Activated T-helper 17 cell treated with anti-CD3 and anti-CD28 coated beads, Interleukin-2, amount 50 U/mL, for 72 hours (primary cell): Measurements from ENCODE around the gene PDK1. TPM values are rescaled to one million over a fixed set of nuclear protein-coding genes. Genes with fewer than 3 reads are reported as not detected.

Experiments used
- ATAC-seq: fragments of 150-1000 bp; cut with Tn5 transposase; replicated peaks from 2 replicates; pipeline ENCODE4 v1.10.0; 2021; ENCODE audit warnings: mild to moderate bottlenecking, moderate library complexity
- H3K27ac Mint-ChIP-seq: one replicate; pipeline ENCODE4 v1.8.0; 2022; ENCODE audit warnings: mixed read lengths
- H3K27me3 Mint-ChIP-seq: one replicate; pipeline ENCODE4 v1.8.0; 2022; ENCODE audit warnings: mixed read lengths
- H3K36me3 Mint-ChIP-seq: one replicate; pipeline ENCODE4 v1.8.0; 2022; ENCODE audit warnings: low read depth, mild to moderate bottlenecking, mixed read lengths
- H3K4me1 Mint-ChIP-seq: one replicate; pipeline ENCODE4 v1.8.0; 2022; ENCODE audit warnings: mixed read lengths
- H3K4me3 Mint-ChIP-seq: one replicate; pipeline ENCODE4 v1.8.0; 2022; ENCODE audit warnings: mild to moderate bottlenecking, mixed read lengths
- H3K9me3 Mint-ChIP-seq: one replicate; pipeline ENCODE4 v1.8.0; 2022; ENCODE audit warnings: mixed read lengths
- total RNA-seq, 2 donors: library from RNA; stranded (reverse); gene quantifications; one replicate each; pipeline ENCODE4 v1.2.3, GENCODE V29; 2022

PDK1 gene
- total RNA-seq, 2 donors from 2014 or later: 43.9 to 95.8 TPM

DNA sequence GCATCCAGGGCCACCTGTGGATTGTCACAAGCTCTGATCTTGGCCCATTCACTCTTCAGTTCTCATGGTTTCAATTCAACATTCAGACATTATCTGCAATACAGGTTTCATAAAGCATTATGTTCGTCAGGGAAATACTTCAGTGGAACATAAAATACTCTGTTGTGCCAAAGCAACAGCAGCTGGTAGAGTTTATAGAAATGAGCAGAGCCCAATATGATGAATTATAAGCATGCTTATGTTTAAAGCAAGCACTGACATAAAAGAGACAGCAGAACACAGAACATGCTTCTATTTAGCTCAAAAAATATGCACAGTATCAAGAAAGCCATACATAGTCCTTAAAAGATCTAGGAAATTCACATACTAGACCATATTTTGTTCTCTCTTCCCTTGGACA, 71.3 kb downstream of the PDK1 start:
- Mint-ChIP-seq H3K27me3 (no peaks in the 10 kb centered on the region), H3K9me3 (no peaks in the 10 kb centered on the region), H3K27ac (no peak overlapping the region), H3K4me3 (no peak overlapping the region), H3K4me1 (no peaks in the 10 kb centered on the region), H3K36me3 (peaks cover 12% of the 10 kb centered on the region)
- ATAC-seq: no peak

DNA sequence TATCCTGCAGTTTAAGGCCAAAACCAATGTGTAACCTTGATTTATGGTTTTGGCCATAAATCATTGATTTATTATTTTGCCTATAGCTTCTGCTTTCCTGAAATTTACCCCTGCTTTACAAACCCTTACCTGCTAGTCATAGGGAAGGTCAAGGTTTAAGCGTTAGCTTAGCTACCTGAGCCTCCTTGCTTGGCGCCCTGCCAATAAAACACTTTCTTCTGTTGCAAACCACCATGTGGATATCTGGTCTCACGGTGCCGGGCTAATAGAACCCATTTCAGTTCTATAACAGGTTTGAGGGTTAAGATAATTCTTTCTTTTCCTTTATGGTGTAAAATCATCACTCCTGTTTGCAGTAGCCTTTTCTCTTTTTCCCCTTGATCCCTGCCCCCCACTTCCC, 72.2 kb downstream of the PDK1 start:
- H3K36me3 Mint-ChIP-seq: peaks cover 12% of the 10 kb centered on the region
- H3K27me3 Mint-ChIP-seq: no peaks in the 10 kb centered on the region
- H3K4me1 Mint-ChIP-seq: no peaks in the 10 kb centered on the region
- no peak for ATAC-seq
- no peak overlapping the region for H3K27ac Mint-ChIP-seq
- H3K9me3 Mint-ChIP-seq: no peaks in the 10 kb centered on the region
- H3K4me3 Mint-ChIP-seq: no peak overlapping the region

- H3K4me1 Mint-ChIP-seq: no peaks in the 10 kb centered on the region
- no peak for ATAC-seq
- H3K4me3 Mint-ChIP-seq: no peak overlapping the region
- H3K27ac Mint-ChIP-seq: no peak overlapping the region
- peaks cover 12% of the 10 kb centered on the region for H3K36me3 Mint-ChIP-seq
- no peaks in the 10 kb centered on the region for H3K27me3 Mint-ChIP-seq
- no peaks in the 10 kb centered on the region for H3K9me3 Mint-ChIP-seq
Observed at GRCh38 chr2:172629586-172629985, 73.7 kb downstream of the PDK1 start.

- Mint-ChIP-seq H3K4me1 (no peaks in the 10 kb centered on the region), H3K27ac (no peak overlapping the region), H3K9me3 (no peaks in the 10 kb centered on the region), H3K27me3 (no peaks in the 10 kb centered on the region), H3K36me3 (peaks cover 12% of the 10 kb centered on the region), H3K4me3 (no peak overlapping the region)
- ATAC-seq: no peak
Observed at GRCh38 chr2:172630181-172630580, 74.3 kb downstream of the PDK1 start.

- Mint-ChIP-seq H3K4me1 (no peaks in the 10 kb centered on the region), H3K36me3 (no peaks in the 10 kb centered on the region), H3K27ac (no peak overlapping the region), H3K4me3 (no peak overlapping the region), H3K27me3 (peaks cover 5% of the 10 kb centered on the region), H3K9me3 (no peaks in the 10 kb centered on the region)
- no peak for ATAC-seq
Observed at GRCh38 chr2:172634477-172634876, 78.6 kb downstream of the PDK1 start.

DNA sequence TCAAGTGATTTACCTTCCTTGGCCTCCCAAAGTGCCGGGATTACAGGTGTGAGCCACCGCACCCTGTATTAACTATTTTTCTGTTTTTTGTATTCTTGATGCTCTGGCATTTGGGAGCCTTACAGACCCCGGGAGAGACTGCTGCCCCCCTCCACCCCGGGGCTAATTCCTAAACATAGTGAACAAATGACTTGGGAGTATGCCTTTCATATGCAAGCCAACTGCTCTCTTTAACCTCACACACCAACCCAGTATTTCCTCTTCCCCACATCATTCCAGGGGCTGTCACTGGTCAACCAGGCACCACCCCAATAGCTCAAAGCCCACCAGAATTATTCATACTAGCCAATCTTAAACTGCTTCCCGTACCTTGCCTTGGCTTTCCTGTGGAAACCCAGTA, 79.7 kb downstream of the PDK1 start:
- Mint-ChIP-seq H3K4me3 (no peak overlapping the region), H3K4me1 (peaks cover 5% of the 10 kb centered on the region), H3K36me3 (no peaks in the 10 kb centered on the region), H3K9me3 (no peaks in the 10 kb centered on the region), H3K27me3 (peaks cover 5% of the 10 kb centered on the region), H3K27ac (no peak overlapping the region)
- no peak for ATAC-seq

DNA sequence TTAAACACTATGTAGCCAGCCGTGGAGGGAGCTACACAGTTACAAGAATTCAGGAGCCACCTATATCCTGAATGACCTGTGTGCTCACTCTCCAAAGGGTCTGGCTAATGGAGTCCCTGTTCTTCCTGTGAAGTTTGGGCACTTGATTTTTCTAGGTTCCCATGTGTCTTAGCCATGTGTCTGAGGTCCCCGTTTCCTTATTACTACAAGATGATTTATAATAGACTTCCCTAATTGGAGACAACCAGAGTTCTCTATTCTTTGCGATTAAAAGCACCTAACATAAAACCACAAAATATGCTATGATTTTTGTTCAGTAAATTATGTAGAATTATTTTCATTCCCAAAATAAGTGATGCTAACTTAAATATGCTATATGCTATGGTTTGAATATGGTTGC, 83.4 kb downstream of the PDK1 start:
- Mint-ChIP-seq H3K27me3 (peaks cover 9% of the 10 kb centered on the region), H3K9me3 (no peaks in the 10 kb centered on the region), H3K4me1 (peaks cover 10% of the 10 kb centered on the region), H3K36me3 (no peaks in the 10 kb centered on the region), H3K27ac (no peak overlapping the region), H3K4me3 (no peak overlapping the region)
- ATAC-seq: no peak

DNA sequence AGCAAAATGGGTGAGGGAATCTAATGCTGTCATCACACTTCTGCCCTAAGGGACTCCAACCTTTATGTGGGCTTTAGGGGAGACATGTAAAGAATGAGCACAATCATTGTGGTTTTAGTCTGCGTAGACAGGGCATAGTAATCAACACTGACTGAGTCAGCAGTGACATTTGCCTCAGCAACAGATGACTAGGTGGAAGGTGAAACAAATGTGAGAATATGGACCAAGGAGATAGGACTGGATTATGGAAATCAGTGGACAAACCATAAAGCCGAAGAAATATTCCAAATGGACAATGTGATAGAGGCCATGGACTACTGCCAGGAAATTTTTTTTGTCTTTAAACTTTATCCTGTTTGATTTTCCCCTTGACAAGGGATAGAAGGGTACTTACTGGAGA, 83.9 kb downstream of the PDK1 start:
- H3K36me3 Mint-ChIP-seq: no peaks in the 10 kb centered on the region
- H3K27me3 Mint-ChIP-seq: peaks cover 9% of the 10 kb centered on the region
- ATAC-seq: peak; percentile 94
- H3K4me1 Mint-ChIP-seq: peaks cover 10% of the 10 kb centered on the region
- H3K4me3 Mint-ChIP-seq: no peak overlapping the region
- H3K27ac Mint-ChIP-seq: no peak overlapping the region
- no peaks in the 10 kb centered on the region for H3K9me3 Mint-ChIP-seq

GRCh38 chr2:172640389-172640788, 84.5 kb downstream of the PDK1 start:
- H3K36me3 Mint-ChIP-seq: no peaks in the 10 kb centered on the region
- no peak for ATAC-seq
- peaks cover 10% of the 10 kb centered on the region for H3K4me1 Mint-ChIP-seq
- H3K27me3 Mint-ChIP-seq: peaks cover 9% of the 10 kb centered on the region
- H3K4me3 Mint-ChIP-seq: no peak overlapping the region
- no peak overlapping the region for H3K27ac Mint-ChIP-seq
- no peaks in the 10 kb centered on the region for H3K9me3 Mint-ChIP-seq

DNA sequence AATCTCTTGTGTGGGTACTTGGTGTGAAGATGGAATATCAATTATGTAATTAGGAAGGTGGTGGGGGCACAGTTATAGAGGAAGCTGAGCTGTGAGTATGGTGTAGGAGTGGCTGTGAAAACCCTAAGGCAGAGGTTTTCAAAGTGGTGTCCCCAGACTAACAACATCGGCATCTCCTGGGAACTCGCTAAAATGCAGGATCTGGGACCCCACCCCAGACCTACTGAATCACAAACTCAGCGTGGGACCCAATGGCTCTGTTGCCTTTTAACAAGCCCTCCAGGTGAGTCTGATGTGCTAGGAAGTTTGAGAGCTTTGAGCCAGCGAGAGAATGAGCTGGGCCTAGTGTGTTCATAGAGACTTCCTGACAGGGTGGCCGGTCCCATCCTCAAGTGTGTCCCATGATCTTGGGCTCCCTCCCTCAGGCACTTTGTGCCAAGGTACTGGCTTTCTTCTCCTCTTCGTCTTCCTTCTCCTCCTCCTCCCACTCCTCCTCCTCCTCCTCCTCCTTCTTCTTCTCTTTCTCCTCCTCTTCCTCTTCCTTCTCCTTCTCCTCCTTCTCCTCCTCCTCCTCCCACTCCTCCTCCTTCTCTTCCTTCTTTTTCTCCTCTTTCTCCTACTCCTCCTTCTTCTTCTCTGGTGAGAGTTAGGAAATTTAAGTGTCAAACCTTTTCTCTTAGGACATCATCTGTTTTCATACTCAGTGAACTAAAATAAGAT, 86.6 kb downstream of the PDK1 start:
- Mint-ChIP-seq H3K36me3 (no peaks in the 10 kb centered on the region), H3K9me3 (no peaks in the 10 kb centered on the region), H3K27ac (peak overlapping the region; percentile 46), H3K4me1 (peaks cover 10% of the 10 kb centered on the region), H3K4me3 (no peak overlapping the region), H3K27me3 (peaks cover 4% of the 10 kb centered on the region)
- ATAC-seq: no peak

DNA sequence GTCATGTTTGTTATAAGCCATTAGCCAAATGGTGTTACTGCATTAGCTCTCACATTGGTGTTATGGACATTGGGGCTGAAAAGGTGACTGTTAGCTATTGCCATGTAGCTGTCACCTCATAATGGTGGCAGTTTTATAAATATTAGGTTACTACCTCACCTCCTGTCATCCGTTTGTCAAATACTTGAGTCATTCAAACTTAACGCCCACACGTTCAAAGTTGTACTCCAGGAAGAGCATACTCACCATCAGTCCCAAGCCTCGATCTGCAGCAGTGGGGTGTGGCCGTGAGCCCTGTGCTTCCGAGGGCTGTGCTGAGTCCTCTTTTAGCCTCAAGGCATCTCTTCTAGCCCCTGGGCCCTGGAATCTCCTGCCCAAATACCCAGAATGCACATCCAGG, 87.3 kb downstream of the PDK1 start:
- Mint-ChIP-seq H3K27ac (peak overlapping the region; percentile 46), H3K27me3 (peaks cover 6% of the 10 kb centered on the region), H3K4me1 (peaks cover 10% of the 10 kb centered on the region), H3K9me3 (no peaks in the 10 kb centered on the region), H3K4me3 (no peak overlapping the region), H3K36me3 (no peaks in the 10 kb centered on the region)
- peak; percentile 84 for ATAC-seq

- Mint-ChIP-seq H3K36me3 (no peaks in the 10 kb centered on the region), H3K4me1 (no peaks in the 10 kb centered on the region), H3K27ac (no peak overlapping the region), H3K4me3 (no peak overlapping the region), H3K9me3 (no peaks in the 10 kb centered on the region), H3K27me3 (peaks cover 17% of the 10 kb centered on the region)
- no peak for ATAC-seq
Observed at GRCh38 chr2:172647439-172647838, 91.5 kb downstream of the PDK1 start.

DNA sequence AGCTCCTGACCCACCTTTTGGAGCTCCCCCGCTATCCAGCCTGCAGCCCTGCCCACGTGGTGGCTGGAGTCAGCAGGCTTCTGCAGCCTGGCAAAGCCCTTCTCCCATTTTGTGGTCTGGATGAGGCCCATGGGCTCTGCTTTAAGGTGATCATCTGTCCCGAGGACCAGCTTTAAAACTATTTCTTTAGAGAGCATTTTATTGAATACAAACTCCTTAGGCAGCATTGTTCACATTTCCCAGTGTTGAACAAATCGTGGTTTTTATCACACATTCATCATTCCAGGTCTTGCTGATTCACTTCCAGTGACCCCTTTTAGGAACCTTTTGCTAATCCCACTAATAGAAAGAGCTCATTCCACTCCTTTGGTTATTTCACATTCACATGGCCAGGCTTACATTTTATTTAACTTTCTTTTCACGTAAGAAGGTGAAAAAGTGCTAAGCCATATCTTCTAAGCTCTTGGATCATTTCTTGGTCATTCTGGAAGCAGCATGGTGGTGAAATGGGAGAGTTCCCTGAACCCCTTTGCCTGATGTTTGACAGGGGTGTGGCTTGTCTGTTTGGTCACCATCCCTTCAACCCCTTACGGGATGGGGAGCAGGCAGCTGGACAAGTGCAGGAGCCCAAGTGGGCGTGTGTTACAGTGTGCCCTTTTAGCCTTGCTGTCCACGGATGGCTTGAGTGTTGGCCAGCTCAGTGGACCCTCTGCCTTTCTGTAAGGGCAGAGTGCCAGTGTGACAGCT, 99.4 kb downstream of the PDK1 start:
- peaks cover 10% of the 10 kb centered on the region for H3K27me3 Mint-ChIP-seq
- no peaks in the 10 kb centered on the region for H3K4me1 Mint-ChIP-seq
- H3K9me3 Mint-ChIP-seq: peaks cover 16% of the 10 kb centered on the region
- no peak for ATAC-seq
- H3K4me3 Mint-ChIP-seq: no peak overlapping the region
- H3K27ac Mint-ChIP-seq: no peak overlapping the region
- H3K36me3 Mint-ChIP-seq: no peaks in the 10 kb centered on the region

DNA sequence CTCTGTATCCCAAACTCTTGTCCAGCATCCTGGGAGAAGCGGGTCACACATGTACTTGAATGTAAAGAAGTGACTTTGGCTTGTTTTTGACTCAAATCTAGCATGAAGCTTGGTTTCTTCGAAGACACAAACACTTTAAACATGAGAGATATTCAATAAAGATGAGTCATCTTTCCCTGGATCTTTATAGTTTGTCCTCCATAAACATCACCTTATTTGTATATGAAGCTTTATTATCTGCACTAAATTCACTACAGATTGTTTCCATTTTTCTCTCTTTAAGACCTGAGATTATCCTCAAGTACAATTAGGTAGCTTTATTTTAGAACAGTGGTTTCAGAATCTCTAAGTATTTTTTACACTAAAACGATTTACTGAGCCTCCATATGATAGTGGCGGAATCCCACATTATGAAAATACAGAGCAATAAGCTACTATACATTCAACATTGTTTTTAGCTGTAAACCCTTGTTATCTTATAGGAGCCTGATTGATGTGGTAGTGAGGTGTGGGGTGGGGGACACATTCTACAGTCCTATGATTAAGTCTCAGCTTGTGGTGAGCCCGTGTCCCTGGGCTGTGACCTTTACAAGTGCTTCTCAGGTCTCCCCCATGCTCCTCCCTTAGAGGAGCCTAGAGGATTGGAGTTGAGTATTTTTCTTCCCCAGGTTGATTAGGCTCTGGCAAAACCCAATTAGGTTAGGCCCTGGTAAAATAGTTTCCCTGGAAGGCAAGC, 100.1 kb downstream of the PDK1 start:
- no peaks in the 10 kb centered on the region for H3K36me3 Mint-ChIP-seq
- no peak overlapping the region for H3K27ac Mint-ChIP-seq
- no peak for ATAC-seq
- peaks cover 21% of the 10 kb centered on the region for H3K9me3 Mint-ChIP-seq
- peaks cover 15% of the 10 kb centered on the region for H3K27me3 Mint-ChIP-seq
- H3K4me3 Mint-ChIP-seq: no peak overlapping the region
- no peaks in the 10 kb centered on the region for H3K4me1 Mint-ChIP-seq
